GM21737 (cell line): ENCODE data around the gene SRD5A3.

ENCODE experiments used
- ATAC-seq: cut with Tn5 transposase; IDR thresholded peaks from one replicate; pipeline ENCODE4 v1.9.1; 2021; ENCODE audit warnings: mild to moderate bottlenecking, moderate library complexity; ENCODE audit not compliant: unreplicated experiment

The SRD5A3 gene

GRCh38 chr4:55405073-55405472 lies 59.0 kb downstream of the SRD5A3 start:
- ATAC-seq: no peak

- ATAC-seq: no peak
Measured at GRCh38 chr4:55406545-55406944, 60.5 kb downstream of the SRD5A3 start.

GRCh38 chr4:55407119-55407518 lies 61.1 kb downstream of the SRD5A3 start:
- no peak for ATAC-seq

- ATAC-seq: no peak
Measured at GRCh38 chr4:55407764-55408163, 61.7 kb downstream of the SRD5A3 start.

- peak; percentile 67 for ATAC-seq
Measured at GRCh38 chr4:55409468-55410171, 63.6 kb downstream of the SRD5A3 start.

- no peak for ATAC-seq
Measured at GRCh38 chr4:55410431-55410830, 64.4 kb downstream of the SRD5A3 start.

- no peak for ATAC-seq
Measured at GRCh38 chr4:55411621-55412020, 65.6 kb downstream of the SRD5A3 start.

- no peak for ATAC-seq
Measured at GRCh38 chr4:55416176-55416575, 70.1 kb downstream of the SRD5A3 start.
